H9 (cell line): Measurements from ENCODE around the gene TLCD3A. TPM values are rescaled to one million over a fixed set of nuclear protein-coding genes. Genes with fewer than 3 reads are reported as not detected.
A peak's percentile ranks its signal among the peaks of the same experiment; 100 is the strongest.
"Not testable (repeated sequence)": the region's sequence is repeated elsewhere in the genome, so short reads cannot be mapped to it uniquely, and the experiment has no call there.

Experiments used
- DNase-seq: peaks from one replicate; pipeline ENCODE4 v3.0.0-alpha.2; 2017
- H2AFZ ChIP-seq: one replicate; pipeline ENCODE4 v1.6.1; 2013; ENCODE audit warnings: mild to moderate bottlenecking, low read length, control low read depth, moderate library complexity
- H2AK5ac ChIP-seq: 2 replicates; pipeline ENCODE4 v1.6.1; 2013; ENCODE audit warnings: low read length, control low read depth, mixed read lengths; ENCODE audit not compliant: insufficient read length
- H2BK120ac ChIP-seq: one replicate; pipeline ENCODE4 v1.6.1; 2013; ENCODE audit warnings: low read depth, mild to moderate bottlenecking, low read length, control low read depth, inconsistent platforms; ENCODE audit not compliant: poor library complexity, severe bottlenecking
- H2BK12ac ChIP-seq: 2 replicates; pipeline ENCODE4 v1.6.1; 2013; ENCODE audit warnings: low read length, control low read depth, mixed read lengths, low read depth; ENCODE audit not compliant: insufficient read length
- H2BK15ac ChIP-seq: 2 replicates; pipeline ENCODE4 v1.6.1; 2013; ENCODE audit warnings: low read depth, low read length, control low read depth
- H2BK20ac ChIP-seq: one replicate; pipeline ENCODE4 v1.6.1; 2013; ENCODE audit warnings: low read depth, mild to moderate bottlenecking, low read length, control low read depth, inconsistent platforms; ENCODE audit not compliant: poor library complexity, severe bottlenecking
- H2BK5ac ChIP-seq: 2 replicates; pipeline ENCODE4 v1.6.1; 2013; ENCODE audit warnings: low read length, control low read depth, mixed read lengths; ENCODE audit not compliant: insufficient read length
- H3K14ac ChIP-seq: 2 replicates; pipeline ENCODE4 v1.6.1; 2013; ENCODE audit warnings: low read length, control low read depth; ENCODE audit not compliant: insufficient read depth
- H3K18ac ChIP-seq: 2 replicates; pipeline ENCODE4 v1.6.1; 2013; ENCODE audit warnings: low read depth, mild to moderate bottlenecking, mixed read lengths, low read length, control low read depth; ENCODE audit not compliant: insufficient read length
- H3K23ac ChIP-seq: 2 replicates; pipeline ENCODE4 v1.6.1; 2013; ENCODE audit warnings: low read length, control low read depth, mixed read lengths, low read depth; ENCODE audit not compliant: insufficient read length
- H3K23me2 ChIP-seq: 2 replicates; pipeline ENCODE4 v1.6.1; 2013; ENCODE audit warnings: low read depth, mild to moderate bottlenecking, mixed read lengths, low read length, control low read depth; ENCODE audit not compliant: insufficient read length, poor library complexity, severe bottlenecking
- H3K27ac ChIP-seq: 2 replicates; pipeline ENCODE4 v1.5.1; 2013; ENCODE audit warnings: low read length, control low read depth, mixed read lengths, low read depth; ENCODE audit not compliant: insufficient read length
- H3K27me3 ChIP-seq: 2 replicates; pipeline ENCODE4 v1.6.1; 2013; ENCODE audit warnings: low read length, control low read depth, inconsistent platforms; ENCODE audit not compliant: insufficient read depth
- H3K4ac ChIP-seq: 2 replicates; pipeline ENCODE4 v1.6.1; 2013; ENCODE audit warnings: low read depth, mild to moderate bottlenecking, control low read depth, inconsistent platforms, low read length, moderate library complexity
- H3K4me1 ChIP-seq: 2 replicates; pipeline ENCODE4 v1.6.1; 2013; ENCODE audit warnings: low read length, control low read depth, inconsistent platforms; ENCODE audit not compliant: insufficient read depth
- H3K4me2 ChIP-seq: 2 replicates; pipeline ENCODE4 v1.6.1; 2013; ENCODE audit warnings: low read length, control low read depth, mixed read lengths; ENCODE audit not compliant: insufficient read length, insufficient read depth
- H3K56ac ChIP-seq: 2 replicates; pipeline ENCODE4 v1.6.1; 2013; ENCODE audit warnings: low read depth, mild to moderate bottlenecking, mixed read lengths, low read length, control low read depth; ENCODE audit not compliant: insufficient read length
- H3K79me1 ChIP-seq: 2 replicates; pipeline ENCODE4 v1.6.1; 2013; ENCODE audit warnings: low read depth, mild to moderate bottlenecking, moderate library complexity, low read length, control low read depth, inconsistent platforms; ENCODE audit not compliant: insufficient read depth, poor library complexity, severe bottlenecking
- H3K79me2 ChIP-seq: 2 replicates; pipeline ENCODE4 v1.6.1; 2013; ENCODE audit warnings: low read length, control low read depth, inconsistent platforms; ENCODE audit not compliant: insufficient read depth
- H3K9ac ChIP-seq: 2 replicates; pipeline ENCODE4 v1.6.1; 2013; ENCODE audit warnings: low read length, control low read depth, mixed read lengths; ENCODE audit not compliant: insufficient read length; ENCODE audit errors: extremely low read depth
- H3K9me3 ChIP-seq: one replicate; pipeline ENCODE4 v1.6.1; 2013; ENCODE audit warnings: low read depth, low read length, inconsistent platforms; ENCODE audit not compliant: control insufficient read depth
- H3T11ph ChIP-seq: one replicate; pipeline ENCODE4 v1.6.1; 2013; ENCODE audit warnings: mild to moderate bottlenecking, low read length, control low read depth, inconsistent platforms
- H4K20me1 ChIP-seq: one replicate; pipeline ENCODE4 v1.6.1; 2013; ENCODE audit not compliant: control insufficient read depth, insufficient read length, insufficient read depth
- H4K5ac ChIP-seq: 2 replicates; pipeline ENCODE4 v1.6.1; 2013; ENCODE audit warnings: low read depth, mild to moderate bottlenecking, mixed read lengths, low read length, control low read depth; ENCODE audit not compliant: insufficient read length
- H4K8ac ChIP-seq: replicated peaks from 2 replicates; pipeline ENCODE4 v1.6.1; 2013; ENCODE audit warnings: low read length, control low read depth, mixed read lengths, low read depth; ENCODE audit not compliant: insufficient read length
- H4K91ac ChIP-seq: 2 replicates; pipeline ENCODE4 v1.6.1; 2013; ENCODE audit warnings: low read depth, mild to moderate bottlenecking, moderate library complexity, mixed read lengths, low read length, control low read depth; ENCODE audit not compliant: insufficient read length
- H3K27ac Mint-ChIP-seq, 3 experiments: 2 replicates in 2 of 3; 3 replicates in 1 of 3; pipeline ENCODE4 v1.8.0; 2020 to 2021; ENCODE audit warnings: mixed read lengths in 3 of 3, mild to moderate bottlenecking in 1 of 3, moderate library complexity in 1 of 3
- H3K27me3 Mint-ChIP-seq: 2 replicates; pipeline ENCODE4 v1.8.0; 2021; ENCODE audit warnings: low read depth, mild to moderate bottlenecking, moderate library complexity, mixed read lengths
- H3K36me3 Mint-ChIP-seq, 3 experiments: 2 replicates in 2 of 3; 3 replicates in 1 of 3; pipeline ENCODE4 v1.8.0; 2020 to 2021; ENCODE audit warnings: low read depth in 3 of 3, mixed read lengths in 3 of 3; ENCODE audit not compliant: insufficient read depth in 1 of 3
- H3K4me1 Mint-ChIP-seq, 2 experiments: 2 replicates each; pipeline ENCODE4 v1.8.0; 2020; ENCODE audit warnings: mixed read lengths in 2 of 2
- H3K4me3 Mint-ChIP-seq, 2 experiments: 2 replicates in 1 of 2; 3 replicates in 1 of 2; pipeline ENCODE4 v1.8.0; 2020 to 2021; ENCODE audit warnings: mild to moderate bottlenecking in 2 of 2, mixed read lengths in 2 of 2, moderate library complexity in 1 of 2
- H3K9me3 Mint-ChIP-seq, 2 experiments: 2 replicates in 1 of 2; 3 replicates in 1 of 2; pipeline ENCODE4 v1.8.0; 2020; ENCODE audit warnings: mild to moderate bottlenecking in 2 of 2, mixed read lengths in 2 of 2, moderate library complexity in 1 of 2
- WGBS: extraction: QIAGEN DNeasy Blood & Tissue Kit; methylation state at CpG from one replicate; pipeline ENCODE4 v1.1.7; 2013; ENCODE audit warnings: missing lambda C conversion rate, low lambda C conversion rate, mixed read lengths; ENCODE audit not compliant: insufficient read length; ENCODE audit errors: extremely low coverage; 5-methylcytosine and 5-hydroxymethylcytosine counted together
- total RNA-seq: library from RNA; stranded (reverse); gene quantifications from 2 replicates; pipeline ENCODE4 v1.2.1, GENCODE V29; 2021
- TF ChIP-seq, protein P1 (sequence below): fragments of 200-600 bp; sonication (generic); conservative IDR thresholded peaks from 3 replicates; pipeline ENCODE4 v1.8.0; 2021; ENCODE audit warnings: antibody characterized with exemption, mild to moderate bottlenecking

TLCD3A gene
- total RNA-seq, 1 experiment from 2014 or later, result 29.6 TPM

- no peak overlapping the region for H3K4ac ChIP-seq
- H3K4me2 ChIP-seq, result no peak overlapping the region
- H3K4me1 ChIP-seq, result no peaks in the 10 kb centered on the region
- no peak overlapping the region for H3K18ac ChIP-seq
- no peak overlapping the region for H4K8ac ChIP-seq
- H3K4me3 Mint-ChIP-seq, result peak overlapping the region; percentile 9 to 10; a peak in 2 of 5 replicates
- no peak overlapping the region for H3T11ph ChIP-seq
- H3K9me3 Mint-ChIP-seq, result peaks cover 13 to 18% of the 10 kb centered on the region in 2 experiments
- H2AK5ac ChIP-seq, result no peak overlapping the region
- H3K27me3 ChIP-seq, result no peaks in the 10 kb centered on the region
- no peak overlapping the region for H2BK12ac ChIP-seq
- no peaks in the 10 kb centered on the region for H4K20me1 ChIP-seq
- H3K27ac ChIP-seq, result no peak overlapping the region
- no peak overlapping the region for H2AFZ ChIP-seq
- no peak overlapping the region for H4K91ac ChIP-seq
- TF ChIP-seq, protein P1, sequence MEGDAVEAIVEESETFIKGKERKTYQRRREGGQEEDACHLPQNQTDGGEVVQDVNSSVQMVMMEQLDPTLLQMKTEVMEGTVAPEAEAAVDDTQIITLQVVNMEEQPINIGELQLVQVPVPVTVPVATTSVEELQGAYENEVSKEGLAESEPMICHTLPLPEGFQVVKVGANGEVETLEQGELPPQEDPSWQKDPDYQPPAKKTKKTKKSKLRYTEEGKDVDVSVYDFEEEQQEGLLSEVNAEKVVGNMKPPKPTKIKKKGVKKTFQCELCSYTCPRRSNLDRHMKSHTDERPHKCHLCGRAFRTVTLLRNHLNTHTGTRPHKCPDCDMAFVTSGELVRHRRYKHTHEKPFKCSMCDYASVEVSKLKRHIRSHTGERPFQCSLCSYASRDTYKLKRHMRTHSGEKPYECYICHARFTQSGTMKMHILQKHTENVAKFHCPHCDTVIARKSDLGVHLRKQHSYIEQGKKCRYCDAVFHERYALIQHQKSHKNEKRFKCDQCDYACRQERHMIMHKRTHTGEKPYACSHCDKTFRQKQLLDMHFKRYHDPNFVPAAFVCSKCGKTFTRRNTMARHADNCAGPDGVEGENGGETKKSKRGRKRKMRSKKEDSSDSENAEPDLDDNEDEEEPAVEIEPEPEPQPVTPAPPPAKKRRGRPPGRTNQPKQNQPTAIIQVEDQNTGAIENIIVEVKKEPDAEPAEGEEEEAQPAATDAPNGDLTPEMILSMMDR, result no peak
- H2BK5ac ChIP-seq, result no peak overlapping the region
- no peaks in the 10 kb centered on the region for H3K27me3 Mint-ChIP-seq
- peaks cover 7% of the 10 kb centered on the region for H3K23me2 ChIP-seq
- H3K56ac ChIP-seq, result no peak overlapping the region
- H3K79me2 ChIP-seq, result peaks cover 9% of the 10 kb centered on the region; the same call in 1 of the 2 replicates
- H3K9me3 ChIP-seq, result no peaks in the 10 kb centered on the region
- no peak overlapping the region for H2BK15ac ChIP-seq
- no CpG with 5 or more reads among the region's 13 CpGs for WGBS
- H3K14ac ChIP-seq, result no peak overlapping the region
- no peak overlapping the region for H3K27ac Mint-ChIP-seq
- no peak overlapping the region for H2BK120ac ChIP-seq
- H3K9ac ChIP-seq, result no peak overlapping the region
- peaks cover 31 to 36% of the 10 kb centered on the region in 2 experiments for H3K4me1 Mint-ChIP-seq
- H3K36me3 Mint-ChIP-seq, result peaks cover 34 to 48% (median 46%) of the 10 kb centered on the region in 3 experiments
- H3K23ac ChIP-seq, result no peak overlapping the region
- H4K5ac ChIP-seq, result no peak overlapping the region
- peaks cover 3% of the 10 kb centered on the region for H3K79me1 ChIP-seq
- no peak overlapping the region for H2BK20ac ChIP-seq
- DNase-seq, result no peak
Observed at GRCh38 chr17:753418-753817, 21.0 kb downstream of the TLCD3A start.

DNA sequence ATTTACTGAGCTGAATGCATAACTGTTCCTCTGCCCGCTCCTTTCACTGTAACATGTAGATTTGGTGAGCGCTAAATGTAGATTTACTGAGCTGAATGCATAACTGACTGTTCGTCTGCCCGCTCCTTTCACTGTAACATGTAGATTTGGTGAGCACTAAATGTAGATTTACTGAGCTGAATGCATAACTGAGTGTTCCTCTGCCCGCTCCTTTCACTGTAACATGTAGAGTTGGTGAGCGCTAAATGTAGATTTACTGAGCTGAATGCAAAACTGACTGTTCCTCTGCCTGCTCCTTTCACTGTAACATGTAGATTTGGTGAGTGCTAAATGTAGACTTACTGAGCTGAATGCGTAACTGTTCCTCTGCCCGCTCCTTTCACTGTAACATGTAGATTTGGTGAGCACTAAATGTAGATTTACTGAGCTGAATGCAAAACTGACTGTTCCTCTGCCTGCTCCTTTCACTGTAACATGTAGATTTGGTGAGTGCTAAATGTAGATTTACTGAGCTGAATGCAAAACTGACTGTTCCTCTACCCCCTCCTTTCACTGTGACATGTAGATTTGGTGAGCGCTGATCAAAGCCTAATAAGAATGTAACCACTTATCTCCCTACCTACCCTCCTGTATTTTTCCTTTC lies 23.0 kb downstream of the TLCD3A start:
- H2BK20ac ChIP-seq, H2BK5ac ChIP-seq, H3K27me3 Mint-ChIP-seq, H2BK120ac ChIP-seq, H3K23me2 ChIP-seq, H2AK5ac ChIP-seq, H3K18ac ChIP-seq, H3K79me2 ChIP-seq, H3K4me2 ChIP-seq, H2BK15ac ChIP-seq, H2BK12ac ChIP-seq, H3K79me1 ChIP-seq, H4K5ac ChIP-seq, H3K9ac ChIP-seq, H2AFZ ChIP-seq, H4K91ac ChIP-seq, H3K9me3 Mint-ChIP-seq, DNase-seq, H3K27me3 ChIP-seq, H3K27ac ChIP-seq, H4K8ac ChIP-seq, H4K20me1 ChIP-seq, H3K9me3 ChIP-seq, H3T11ph ChIP-seq, H3K56ac ChIP-seq, H3K14ac ChIP-seq, H3K4me1 ChIP-seq, H3K4me3 Mint-ChIP-seq, H3K4ac ChIP-seq, H3K23ac ChIP-seq: not testable (repeated sequence)
- no CpG with 5 or more reads among the region's 9 CpGs for WGBS
- H3K4me1 Mint-ChIP-seq, result peaks cover 29 to 32% of the 10 kb centered on the region in 2 experiments
- H3K27ac Mint-ChIP-seq, result peak overlapping the region; percentile 32 to 86 (median 50); a peak in 5 of 7 replicates
- peaks cover 23 to 49% (median 46%) of the 10 kb centered on the region in 3 experiments for H3K36me3 Mint-ChIP-seq
